Measurements from ENCODE around the gene MBP. TPM values are rescaled to one million over a fixed set of nuclear protein-coding genes. Genes with fewer than 3 reads are reported as not detected.

Gene MBP
- total and polyA plus RNA-seq, 2 experiments from 2014 or later: 18.4 to 22.9 TPM

- TF ChIP-seq, protein P1, sequence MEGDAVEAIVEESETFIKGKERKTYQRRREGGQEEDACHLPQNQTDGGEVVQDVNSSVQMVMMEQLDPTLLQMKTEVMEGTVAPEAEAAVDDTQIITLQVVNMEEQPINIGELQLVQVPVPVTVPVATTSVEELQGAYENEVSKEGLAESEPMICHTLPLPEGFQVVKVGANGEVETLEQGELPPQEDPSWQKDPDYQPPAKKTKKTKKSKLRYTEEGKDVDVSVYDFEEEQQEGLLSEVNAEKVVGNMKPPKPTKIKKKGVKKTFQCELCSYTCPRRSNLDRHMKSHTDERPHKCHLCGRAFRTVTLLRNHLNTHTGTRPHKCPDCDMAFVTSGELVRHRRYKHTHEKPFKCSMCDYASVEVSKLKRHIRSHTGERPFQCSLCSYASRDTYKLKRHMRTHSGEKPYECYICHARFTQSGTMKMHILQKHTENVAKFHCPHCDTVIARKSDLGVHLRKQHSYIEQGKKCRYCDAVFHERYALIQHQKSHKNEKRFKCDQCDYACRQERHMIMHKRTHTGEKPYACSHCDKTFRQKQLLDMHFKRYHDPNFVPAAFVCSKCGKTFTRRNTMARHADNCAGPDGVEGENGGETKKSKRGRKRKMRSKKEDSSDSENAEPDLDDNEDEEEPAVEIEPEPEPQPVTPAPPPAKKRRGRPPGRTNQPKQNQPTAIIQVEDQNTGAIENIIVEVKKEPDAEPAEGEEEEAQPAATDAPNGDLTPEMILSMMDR (conservative IDR thresholded peaks at IDR 0.05; ENCODE audit: low read depth in 2 of 2): no peak
- TF ChIP-seq NANOG (IDR thresholded peaks at IDR 0.05; ENCODE audit: borderline replicate concordance) (no peak), EZH2phosphoT487 (IDR thresholded peaks at IDR 0.05; ENCODE audit: unreplicated experiment) (no peak)
- TF ChIP-seq, protein P2, sequence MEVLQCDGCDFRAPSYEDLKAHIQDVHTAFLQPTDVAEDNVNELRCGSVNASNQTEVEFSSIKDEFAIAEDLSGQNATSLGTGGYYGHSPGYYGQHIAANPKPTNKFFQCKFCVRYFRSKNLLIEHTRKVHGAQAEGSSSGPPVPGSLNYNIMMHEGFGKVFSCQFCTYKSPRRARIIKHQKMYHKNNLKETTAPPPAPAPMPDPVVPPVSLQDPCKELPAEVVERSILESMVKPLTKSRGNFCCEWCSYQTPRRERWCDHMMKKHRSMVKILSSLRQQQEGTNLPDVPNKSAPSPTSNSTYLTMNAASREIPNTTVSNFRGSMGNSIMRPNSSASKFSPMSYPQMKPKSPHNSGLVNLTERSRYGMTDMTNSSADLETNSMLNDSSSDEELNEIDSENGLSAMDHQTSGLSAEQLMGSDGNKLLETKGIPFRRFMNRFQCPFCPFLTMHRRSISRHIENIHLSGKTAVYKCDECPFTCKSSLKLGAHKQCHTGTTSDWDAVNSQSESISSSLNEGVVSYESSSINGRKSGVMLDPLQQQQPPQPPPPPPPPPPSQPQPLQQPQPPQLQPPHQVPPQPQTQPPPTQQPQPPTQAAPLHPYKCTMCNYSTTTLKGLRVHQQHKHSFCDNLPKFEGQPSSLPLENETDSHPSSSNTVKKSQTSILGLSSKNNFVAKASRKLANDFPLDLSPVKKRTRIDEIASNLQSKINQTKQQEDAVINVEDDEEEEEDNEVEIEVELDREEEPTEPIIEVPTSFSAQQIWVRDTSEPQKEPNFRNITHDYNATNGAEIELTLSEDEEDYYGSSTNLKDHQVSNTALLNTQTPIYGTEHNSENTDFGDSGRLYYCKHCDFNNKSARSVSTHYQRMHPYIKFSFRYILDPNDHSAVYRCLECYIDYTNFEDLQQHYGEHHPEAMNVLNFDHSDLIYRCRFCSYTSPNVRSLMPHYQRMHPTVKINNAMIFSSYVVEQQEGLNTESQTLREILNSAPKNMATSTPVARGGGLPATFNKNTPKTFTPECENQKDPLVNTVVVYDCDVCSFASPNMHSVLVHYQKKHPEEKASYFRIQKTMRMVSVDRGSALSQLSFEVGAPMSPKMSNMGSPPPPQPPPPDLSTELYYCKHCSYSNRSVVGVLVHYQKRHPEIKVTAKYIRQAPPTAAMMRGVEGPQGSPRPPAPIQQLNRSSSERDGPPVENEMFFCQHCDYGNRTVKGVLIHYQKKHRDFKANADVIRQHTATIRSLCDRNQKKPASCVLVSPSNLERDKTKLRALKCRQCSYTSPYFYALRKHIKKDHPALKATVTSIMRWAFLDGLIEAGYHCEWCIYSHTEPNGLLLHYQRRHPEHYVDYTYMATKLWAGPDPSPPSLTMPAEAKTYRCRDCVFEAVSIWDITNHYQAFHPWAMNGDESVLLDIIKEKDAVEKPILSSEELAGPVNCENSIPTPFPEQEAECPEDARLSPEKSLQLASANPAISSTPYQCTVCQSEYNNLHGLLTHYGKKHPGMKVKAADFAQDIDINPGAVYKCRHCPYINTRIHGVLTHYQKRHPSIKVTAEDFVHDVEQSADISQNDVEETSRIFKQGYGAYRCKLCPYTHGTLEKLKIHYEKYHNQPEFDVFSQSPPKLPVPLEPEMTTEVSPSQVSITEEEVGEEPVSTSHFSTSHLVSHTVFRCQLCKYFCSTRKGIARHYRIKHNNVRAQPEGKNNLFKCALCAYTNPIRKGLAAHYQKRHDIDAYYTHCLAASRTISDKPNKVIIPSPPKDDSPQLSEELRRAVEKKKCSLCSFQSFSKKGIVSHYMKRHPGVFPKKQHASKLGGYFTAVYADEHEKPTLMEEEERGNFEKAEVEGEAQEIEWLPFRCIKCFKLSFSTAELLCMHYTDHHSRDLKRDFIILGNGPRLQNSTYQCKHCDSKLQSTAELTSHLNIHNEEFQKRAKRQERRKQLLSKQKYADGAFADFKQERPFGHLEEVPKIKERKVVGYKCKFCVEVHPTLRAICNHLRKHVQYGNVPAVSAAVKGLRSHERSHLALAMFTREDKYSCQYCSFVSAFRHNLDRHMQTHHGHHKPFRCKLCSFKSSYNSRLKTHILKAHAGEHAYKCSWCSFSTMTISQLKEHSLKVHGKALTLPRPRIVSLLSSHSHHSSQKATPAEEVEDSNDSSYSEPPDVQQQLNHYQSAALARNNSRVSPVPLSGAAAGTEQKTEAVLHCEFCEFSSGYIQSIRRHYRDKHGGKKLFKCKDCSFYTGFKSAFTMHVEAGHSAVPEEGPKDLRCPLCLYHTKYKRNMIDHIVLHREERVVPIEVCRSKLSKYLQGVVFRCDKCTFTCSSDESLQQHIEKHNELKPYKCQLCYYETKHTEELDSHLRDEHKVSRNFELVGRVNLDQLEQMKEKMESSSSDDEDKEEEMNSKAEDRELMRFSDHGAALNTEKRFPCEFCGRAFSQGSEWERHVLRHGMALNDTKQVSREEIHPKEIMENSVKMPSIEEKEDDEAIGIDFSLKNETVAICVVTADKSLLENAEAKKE (CRISPR knock-in tag; IDR thresholded peaks at IDR 0.05): no peak
Measured at GRCh38 chr18:77044866-77045664, 87.5 kb downstream of the MBP start (continued).

GRCh38 chr18:77043541-77044280 lies 88.9 kb downstream of the MBP start:
- H3K4me2 ChIP-seq: no peak overlapping the region
- H3F3A ChIP-seq (replicated peaks; ENCODE audit: low read depth): no peaks in the 10 kb centered on the region
- H3K36me3 Mint-ChIP-seq (ENCODE audit: low read depth): no peaks in the 10 kb centered on the region
- H3K4me1 ChIP-seq (ENCODE audit: insufficient read depth): no peaks in the 10 kb centered on the region
- H3K4me3 Mint-ChIP-seq: no peak overlapping the region
- H3K27ac Mint-ChIP-seq: no peak overlapping the region
- H4K20me1 ChIP-seq (replicated peaks; ENCODE audit: insufficient read depth): no peaks in the 10 kb centered on the region
- H3K9me3 Mint-ChIP-seq: no peaks in the 10 kb centered on the region; the same call in 2 of the 3 replicates
- H3K4me1 Mint-ChIP-seq: peaks cover 6% of the 10 kb centered on the region
- DNase-seq (ENCODE audit: low spot score) (no peak), ATAC-seq (no peak)
- no peak overlapping the region for H3K27ac ChIP-seq (ENCODE audit: low read depth)
- H3K27me3 ChIP-seq (ENCODE audit: insufficient read depth): no peaks in the 10 kb centered on the region
- no peaks in the 10 kb centered on the region for H3K79me2 ChIP-seq (replicated peaks; ENCODE audit: insufficient read depth)
- no peak overlapping the region for H2AFZ ChIP-seq
- H3K27me3 Mint-ChIP-seq (ENCODE audit: insufficient read depth, low read depth, poor library complexity): peaks cover 1% of the 10 kb centered on the region
- H3K4me3 ChIP-seq: no peak overlapping the region
- no peaks in the 10 kb centered on the region for H3K9me2 ChIP-seq (ENCODE audit: insufficient read depth)
- no peaks in the 10 kb centered on the region for H3K36me3 ChIP-seq (ENCODE audit: insufficient read depth)
- TF ChIP-seq, protein P1 (conservative IDR thresholded peaks at IDR 0.05; ENCODE audit: low read depth in 2 of 2): no peak
- no peak for TF ChIP-seq ZNF331 (CRISPR knock-in tag; IDR thresholded peaks at IDR 0.05; ENCODE audit: low read depth)

Measured in GM23338 (cell line).